GM19455 (cell line): ENCODE results near the gene MRNIP.

ENCODE experiments used
- ATAC-seq: cut with Tn5 transposase; IDR thresholded peaks from one replicate; pipeline ENCODE4 v1.9.1; 2021; ENCODE audit not compliant: unreplicated experiment

The MRNIP gene

DNA sequence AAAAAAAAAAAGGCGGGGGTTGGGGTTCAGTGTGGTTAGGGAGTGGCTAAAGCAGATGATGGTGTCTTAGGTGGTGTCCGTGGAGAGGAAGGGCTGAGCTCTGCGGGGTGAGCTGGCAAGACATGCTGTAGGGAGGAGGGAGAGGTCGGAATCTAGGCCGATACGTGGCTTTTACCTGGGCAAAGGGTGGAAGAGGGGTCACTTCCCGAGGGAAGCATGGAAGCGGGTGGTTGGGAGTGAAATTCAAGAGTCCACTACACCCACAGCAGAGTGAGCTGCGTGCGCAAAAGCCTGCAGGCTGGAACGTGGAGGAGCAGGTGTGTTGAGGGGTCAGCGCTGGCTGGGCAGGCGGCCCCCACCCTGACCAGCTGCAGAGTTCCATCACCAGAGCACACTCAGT is 31.3 kb upstream of the MRNIP start:
- ATAC-seq, result no peak

DNA sequence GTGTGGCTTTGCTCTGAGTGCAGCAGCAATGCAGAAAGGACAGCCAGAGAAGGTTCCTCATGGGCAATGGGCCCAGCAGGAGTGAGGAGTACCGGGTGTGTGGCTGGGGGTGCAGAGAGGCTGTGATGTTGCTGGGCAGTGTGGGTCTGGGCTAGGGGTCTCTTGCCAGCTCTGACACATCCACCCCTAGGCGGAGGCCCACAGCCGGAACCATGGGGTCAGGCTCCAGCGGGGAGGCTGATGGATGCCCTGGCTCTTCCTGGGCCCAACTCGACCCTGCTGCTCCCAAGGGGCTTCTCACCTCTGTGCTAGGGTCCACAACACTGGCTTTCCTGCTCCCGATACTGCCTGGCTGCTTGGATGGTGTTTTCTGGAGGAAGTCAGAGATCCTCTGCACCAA is 29.2 kb upstream of the MRNIP start:
- no peak for ATAC-seq

DNA sequence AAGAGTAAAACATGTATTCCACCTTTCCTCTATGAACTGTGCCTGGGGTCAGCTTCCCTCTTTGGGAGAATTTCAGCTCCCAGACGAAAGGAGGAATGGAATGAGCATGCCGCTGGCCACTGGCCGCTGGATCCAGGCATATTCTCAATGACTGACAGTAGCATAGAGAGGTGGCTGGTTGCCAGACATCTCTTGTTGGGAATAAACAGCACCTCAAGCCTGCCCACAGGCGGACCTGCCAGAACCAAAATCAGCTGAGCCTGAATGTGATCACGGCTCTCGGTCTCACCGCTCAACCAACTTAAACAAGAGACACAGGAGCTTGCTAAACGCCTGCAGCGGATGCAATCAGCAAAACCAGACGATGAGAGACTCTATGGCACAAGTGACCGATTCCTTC is 28.5 kb upstream of the MRNIP start:
- no peak for ATAC-seq

DNA sequence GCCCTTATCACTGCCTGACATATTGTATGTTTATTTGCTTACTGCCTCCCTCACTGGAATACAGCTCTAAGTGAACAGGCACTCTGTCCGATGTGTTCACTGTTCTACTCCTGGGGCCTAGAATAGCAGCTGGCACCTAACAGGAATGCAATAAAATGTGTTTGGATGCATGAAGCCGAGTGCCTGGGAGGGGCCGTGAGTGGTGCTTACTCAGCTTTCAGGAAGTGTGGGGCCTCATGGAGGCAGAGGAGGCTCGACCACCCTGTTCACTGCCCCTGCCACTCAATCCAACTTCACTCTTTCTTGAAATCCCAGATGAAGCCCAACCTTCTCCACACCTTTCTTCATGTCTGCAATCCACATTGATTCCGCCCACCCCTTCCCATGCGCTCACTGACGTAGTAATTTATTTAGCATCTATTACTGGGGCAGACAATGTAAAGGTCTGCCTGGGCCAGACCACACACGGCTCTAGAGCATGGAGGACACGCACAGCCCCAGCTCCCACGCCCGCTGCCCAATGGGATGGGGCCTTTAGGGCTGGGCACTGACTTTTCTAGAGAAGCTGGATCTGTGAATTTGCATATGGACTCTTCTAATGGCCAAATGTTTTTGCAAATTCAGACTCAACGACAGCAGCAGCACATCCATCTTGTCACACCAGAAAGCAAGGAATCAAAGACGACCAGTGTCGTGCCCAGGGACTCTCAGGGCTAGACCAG is 27.7 kb upstream of the MRNIP start:
- ATAC-seq, result no peak

DNA sequence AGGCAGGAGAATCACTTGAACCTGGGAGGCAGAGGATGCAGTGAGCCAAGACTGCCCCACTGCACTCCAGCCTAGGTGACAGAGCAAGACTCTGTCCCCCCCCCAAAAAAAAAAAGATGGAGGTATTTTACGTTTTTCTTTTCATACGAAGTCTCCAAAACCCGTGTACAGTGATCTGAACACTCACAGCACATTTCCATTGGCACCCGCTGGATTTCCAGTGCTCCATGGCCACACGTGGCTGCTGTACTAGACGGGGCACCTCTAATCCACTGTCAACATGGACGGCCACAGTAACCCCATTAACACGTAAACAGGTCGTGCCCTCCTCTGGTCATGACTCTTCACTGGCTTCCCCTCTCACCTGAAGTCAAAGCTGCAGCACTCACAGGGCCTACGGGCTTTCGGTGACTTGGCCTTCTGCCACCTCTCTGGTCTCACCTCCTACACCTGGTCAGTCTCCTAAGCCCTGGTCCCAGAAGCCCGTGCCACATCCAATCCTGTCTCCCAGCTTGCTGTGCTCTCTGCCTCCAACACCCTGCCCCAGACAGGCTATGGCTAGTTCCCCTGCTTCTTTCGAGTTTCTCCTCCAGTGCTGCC is 27.0 kb upstream of the MRNIP start:
- no peak for ATAC-seq

DNA sequence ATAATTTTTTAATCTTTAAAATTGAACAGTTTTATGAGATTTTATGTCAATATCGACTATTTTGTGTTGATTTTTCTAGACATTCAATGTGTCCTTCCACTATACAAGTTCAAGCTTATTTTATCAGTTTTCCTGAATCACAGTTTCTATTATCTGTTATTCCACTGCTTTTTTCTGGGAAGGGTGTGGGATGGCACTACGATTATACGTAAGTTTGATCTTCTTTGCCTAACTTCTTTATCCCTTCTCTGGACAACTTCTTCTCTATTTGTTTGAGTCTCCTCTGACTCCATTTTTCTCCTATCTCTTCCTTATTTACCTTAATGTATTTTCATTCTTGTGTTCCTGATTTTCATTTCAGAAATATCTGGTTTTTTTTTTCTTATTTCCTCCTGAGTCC is 24.5 kb upstream of the MRNIP start:
- ATAC-seq, result no peak

DNA sequence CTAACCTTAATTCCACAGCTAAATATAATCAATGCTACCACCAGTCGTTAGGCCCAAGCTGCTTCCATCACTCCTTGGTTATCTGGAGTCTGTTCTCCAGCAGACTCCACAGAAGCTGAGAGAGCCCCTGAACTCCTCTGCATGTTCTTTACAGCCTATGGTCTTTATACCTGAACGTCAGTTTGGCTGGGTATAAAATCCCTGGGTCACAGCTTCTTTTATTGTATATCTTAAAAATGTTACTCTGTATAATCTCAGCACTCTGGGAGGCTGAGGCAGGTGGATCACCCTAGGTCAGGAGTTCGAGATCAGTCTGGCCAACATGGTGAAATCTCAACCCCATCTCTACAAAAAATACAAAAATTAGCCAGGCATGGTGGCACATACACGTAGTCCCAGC is 23.7 kb upstream of the MRNIP start:
- no peak for ATAC-seq

DNA sequence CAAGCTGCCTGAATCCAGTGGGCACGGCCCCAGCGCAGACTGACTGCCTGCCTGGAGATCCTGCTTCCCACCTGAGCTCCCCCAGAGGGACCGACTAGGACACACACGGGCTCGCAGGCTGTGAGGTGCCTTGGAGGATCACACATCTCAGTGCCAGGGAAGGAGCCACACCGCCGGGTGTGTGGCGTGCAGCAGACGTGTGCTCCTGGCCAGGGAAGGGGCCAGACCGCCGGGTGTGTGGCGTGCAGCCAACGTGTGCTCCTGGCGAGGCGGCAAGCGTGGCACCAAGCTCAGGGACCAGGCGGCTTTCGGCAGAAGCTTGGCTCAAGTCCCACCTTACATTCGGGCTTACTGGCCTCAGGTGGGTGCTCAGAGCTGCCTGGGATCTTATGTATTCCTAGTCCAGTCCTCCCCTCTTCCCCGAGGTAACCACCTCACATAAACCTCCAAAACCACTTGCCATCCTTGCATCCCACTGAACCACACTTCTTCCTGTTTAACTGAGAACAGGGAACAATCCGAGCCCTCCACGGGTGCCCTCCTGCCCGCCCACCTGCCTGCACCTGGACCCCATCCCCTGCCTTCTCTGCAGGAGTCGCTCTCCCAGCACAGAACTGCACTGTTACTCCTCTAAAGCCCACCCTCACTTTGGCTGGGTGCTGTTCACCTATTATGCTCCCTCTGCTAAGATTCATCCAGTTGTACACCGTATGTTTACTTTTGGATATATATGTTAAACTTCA is 22.4 kb upstream of the MRNIP start:
- ATAC-seq, result no peak

DNA sequence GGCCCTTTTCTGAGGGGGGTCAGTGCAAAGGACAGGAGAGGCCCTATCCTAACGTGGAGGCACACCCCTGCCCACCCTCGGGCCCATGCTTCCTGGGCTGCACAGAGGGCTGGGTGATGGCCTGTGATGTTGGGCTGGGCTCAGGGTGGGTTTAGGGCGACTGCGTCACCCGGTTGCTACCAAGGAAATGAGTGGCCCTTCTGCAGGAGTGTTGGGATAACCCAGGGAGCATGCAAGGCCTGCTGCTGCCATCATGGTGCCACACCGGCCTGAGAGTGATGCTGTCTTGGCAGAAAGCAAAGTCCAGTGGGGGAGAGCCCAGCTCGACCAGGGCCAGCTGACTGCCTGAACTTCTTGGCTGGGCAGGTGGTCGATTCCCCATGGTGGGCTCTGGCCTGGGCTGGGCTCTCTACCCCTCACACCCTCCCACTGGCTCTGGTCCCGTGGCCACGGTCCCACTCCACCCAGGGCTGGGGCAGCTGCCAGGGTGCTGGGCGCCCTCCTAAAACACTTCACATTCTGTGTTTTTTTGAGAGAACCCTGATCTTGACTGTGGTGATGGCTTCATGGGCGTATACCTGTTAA is 21.5 kb upstream of the MRNIP start:
- ATAC-seq, result no peak

DNA sequence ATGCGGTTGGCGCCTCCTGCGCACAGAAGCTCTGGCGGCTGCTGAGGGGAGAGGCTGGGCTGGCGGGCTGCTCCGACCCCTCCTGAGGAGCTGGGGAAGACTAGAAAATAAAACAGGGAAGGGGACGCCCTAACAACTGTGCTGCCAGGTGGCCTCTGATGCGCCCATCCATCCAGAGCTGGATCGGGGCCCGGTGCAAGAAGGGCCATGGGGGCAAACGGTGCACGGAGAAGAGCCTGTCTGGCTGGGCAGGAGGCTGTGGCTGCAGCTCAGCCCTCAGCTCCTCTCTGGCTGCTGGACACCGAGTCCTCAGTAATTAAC is 21.0 kb upstream of the MRNIP start:
- ATAC-seq, result no peak

DNA sequence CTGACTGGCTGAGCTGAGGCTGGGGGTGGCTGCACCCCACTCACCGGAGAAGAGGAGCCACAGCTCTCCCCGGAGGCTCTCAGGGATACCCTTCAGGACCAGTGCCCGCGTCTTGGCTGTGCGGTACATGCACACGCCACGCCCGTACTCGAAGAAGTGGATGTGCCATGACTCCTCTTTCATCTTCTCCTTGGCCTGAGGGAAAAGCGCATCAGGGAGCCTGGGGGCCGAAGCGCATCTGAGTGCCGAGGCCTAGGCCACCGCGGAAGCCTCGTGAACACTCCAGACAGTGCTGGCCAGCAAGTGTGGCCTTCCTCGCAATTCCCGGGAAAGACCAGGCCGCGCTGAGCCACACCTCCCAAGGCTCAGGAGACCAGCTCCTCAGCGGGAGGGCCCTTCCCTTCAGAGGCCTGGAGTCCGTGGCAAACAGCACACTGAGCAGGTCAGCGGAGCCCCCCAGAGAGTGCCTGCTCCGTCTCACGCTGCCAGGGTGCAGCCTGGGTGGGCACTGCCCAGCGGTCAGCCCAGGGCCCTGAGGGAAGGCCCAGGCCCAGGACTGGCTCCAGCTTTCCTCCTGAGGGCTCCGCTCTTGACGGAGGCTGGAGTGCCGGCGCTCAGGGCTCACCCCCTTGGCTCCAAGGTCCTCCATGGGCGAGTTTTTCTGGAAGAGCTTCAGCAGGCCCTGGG is 20.5 kb upstream of the MRNIP start:
- ATAC-seq, result no peak

DNA sequence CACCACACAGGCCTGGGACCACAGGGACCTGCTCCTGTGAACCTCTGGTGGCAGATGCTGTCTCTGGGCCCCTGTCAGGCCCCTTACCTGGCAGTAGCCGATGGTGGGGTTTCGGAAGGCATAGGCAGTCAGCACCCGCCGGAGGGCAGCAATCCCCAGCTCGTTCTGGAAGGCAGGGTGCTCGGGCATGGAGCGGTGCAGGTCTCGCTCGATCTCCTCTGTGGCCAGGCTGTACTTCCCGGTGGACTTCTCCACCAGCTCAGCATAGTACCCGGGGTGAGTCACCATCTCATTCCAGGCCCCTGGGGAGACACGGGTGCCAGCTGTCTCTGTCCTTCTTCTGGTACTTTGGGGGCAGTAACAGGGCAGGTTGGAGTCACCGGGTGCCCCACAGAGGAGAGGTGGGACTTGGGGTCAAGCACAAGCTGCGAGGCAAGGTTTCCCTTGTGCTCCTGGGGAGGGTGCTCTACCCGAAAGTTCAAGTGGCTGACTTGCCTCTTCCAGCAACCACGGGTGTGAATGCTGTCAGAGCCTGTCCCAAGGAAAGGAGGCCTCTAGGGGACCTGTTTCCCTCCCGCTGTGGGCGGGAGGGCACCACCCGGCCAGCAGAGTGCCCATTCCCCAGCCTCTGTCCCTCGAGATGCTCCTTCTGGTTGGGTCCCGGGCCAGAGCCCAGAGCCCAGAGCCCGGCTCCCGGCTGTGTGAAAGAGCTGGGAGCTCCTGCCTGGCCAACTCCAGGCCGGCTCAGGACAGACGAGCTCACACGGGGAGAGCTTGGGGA is 19.8 kb upstream of the MRNIP start:
- no peak for ATAC-seq

DNA sequence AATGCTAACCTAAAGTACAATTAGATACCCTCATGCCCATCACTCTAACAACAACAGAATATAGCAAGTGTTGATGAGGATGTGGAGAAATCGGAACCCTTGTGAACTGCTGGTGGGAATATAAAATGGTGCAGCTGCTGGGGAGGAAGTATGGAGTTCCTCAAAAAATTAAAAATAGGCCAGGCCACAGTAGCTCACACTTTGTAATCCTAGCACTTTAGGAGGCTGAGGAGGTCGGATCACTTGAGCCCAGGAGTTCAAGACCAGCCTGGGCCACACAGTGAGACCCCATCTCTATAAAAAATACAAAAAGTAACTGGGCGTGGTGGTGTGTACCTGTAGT is 18.0 kb upstream of the MRNIP start:
- no peak for ATAC-seq

DNA sequence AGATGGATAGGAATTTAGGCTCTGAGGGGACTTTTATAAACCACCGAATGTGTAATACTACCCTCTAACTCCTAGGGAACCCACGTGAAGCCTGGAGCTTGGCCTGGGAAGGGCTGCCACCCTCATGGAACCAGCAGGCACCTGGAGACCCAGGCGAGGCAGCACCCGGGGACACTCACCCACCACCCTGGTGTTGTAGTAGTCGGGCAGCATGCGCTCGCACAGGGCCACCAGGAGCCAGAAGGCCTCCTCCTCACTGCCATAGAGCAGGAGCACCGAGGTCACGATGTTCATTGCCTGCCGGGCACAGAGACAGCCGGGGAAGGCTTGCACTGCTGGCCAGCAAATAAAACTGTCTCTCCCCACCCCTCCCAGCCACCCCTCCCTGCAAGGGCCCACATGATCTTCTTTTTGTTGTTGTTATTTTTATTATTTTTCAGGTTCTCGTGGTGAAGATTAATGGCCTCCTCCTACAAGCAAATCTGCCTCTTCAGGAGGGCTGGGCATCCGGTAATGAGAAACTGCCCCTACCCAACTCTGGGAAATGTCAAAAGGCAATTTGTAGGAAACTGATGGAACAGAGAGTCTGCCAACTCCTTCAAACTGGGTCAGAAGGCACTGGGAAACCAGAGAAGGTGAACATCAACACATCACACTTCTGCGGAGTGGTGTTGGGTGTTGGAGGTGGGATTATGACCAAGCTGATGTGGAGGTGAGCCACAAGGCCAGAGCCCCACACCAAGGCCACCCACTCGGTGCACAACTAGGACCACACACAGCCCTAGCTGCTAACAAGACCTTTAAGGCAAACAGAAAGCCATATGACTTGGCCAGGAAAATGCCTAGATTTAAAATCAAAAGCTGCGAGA is 17.4 kb upstream of the MRNIP start:
- ATAC-seq, result no peak

DNA sequence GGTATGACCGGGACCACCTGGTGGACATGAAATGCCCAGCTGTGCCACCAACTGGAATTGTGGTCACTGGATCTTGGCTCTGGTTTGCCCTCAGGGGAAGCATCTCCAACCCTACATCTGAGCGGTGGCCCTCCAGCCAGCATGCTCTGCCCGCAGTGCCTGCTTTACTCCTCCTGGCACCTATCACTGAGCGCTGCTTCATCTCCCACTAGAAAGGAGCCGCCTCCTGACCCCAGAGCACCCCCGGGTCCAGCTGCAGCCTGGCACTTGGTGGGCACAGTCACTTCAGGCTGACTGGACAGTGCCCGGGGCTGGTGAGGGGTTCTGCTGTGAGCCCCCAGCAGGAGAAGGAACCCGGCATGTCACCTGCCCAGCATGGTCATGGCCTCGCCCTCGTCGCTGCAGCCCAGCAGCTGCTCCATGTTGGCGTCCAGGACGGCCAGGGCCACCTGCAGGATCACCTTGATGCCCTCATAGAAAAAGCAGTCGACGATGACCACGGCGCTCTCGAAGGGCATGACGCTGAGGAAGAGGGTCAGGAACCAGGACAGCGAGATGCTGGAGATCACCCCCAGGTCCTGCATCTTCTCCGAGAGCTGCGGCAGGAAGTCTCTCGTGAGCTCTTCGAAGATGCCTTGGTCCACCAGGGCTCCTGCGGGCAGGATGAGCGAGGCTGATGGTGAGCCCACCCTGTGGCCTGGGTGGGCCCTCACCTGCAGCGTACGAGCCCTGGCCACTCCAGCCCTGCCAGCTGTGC is 16.1 kb upstream of the MRNIP start:
- no peak for ATAC-seq

DNA sequence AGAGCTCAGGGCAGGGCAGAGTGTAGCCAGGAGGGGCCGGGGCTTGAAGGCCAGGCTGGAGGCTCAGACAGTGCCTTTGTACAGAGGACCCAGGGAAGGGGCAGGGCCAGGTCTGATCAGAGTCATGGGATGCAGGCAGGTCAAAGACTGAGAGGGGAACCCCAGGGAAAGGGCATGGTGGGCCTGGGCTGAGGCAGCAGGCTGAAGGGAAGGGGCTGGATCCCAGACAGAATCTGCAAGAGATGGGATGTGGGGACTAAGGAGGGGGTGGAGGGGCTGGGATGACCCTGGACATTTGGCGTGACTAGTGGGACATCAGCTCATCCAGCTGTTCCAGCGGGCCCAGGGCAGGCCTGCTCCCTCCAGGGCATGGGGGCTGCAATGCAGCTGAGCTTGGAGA is 15.5 kb upstream of the MRNIP start:
- ATAC-seq, result no peak

DNA sequence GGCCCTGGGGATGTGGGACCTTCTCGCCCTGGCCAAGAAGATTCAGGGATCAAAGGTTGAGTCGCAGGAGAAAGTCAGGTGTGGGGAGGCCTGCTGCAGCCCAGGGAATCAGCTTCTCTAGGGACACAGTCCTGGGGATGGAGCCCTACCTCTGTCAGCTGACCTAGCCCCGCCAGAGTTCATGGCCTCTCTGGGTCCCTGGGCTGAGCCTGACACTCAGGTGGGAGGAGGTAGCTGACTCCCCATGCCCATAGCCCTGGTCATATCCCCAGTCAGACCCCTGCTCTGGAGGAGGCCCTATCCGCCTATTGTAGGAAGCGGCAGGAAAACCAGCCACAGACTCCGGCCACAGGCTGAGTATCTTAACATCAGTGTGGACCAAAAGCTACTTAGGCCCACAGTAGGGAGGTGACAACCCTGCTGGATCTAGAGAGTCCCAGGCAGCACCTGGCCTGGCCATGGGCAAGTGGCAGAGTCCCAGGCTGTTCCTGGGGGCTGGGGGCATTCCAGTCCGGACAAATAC is 15.0 kb upstream of the MRNIP start:
- ATAC-seq, result no peak

DNA sequence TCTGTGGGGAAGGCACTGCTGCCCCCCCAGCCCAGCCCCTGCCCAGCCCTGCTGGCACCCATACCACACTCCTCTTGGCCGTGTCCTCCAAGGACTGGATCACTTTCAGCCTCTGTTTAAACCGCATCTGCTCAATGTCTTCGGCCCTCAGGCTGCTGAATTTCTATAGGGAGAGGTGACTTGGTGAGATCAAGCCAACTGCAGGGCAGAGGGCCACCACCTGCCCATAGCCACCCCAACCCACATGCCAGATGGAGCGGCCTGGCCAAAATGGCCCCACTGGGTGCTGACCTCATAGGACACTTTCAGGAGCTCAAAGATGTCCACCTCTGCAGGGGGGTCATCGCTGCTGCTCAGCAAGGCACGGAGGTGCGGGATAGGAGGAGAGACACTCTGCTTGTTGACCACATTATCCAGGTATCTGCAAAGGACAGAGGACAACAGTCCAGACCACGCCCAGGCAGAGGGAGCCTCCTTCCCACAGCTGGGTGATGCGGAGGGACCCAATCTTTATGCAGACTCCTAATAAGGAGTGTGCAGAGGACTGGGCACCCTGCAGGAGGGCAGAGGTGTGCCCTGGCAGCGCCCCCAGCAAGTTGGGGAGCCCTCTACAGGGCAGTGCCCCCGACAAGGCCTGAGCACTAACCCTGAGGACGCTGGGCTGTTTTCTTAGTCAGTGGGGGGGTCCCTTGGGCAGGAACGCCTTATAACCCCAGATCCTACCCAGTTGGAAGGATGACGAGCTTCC is 14.4 kb upstream of the MRNIP start:
- ATAC-seq, result no peak
